Lower lobe of right lung (tissue), 2 donors: ENCODE measurements around the gene C1orf185. TPM values are rescaled to one million over a fixed set of nuclear protein-coding genes. Genes with fewer than 3 reads are reported as not detected.
A peak's percentile ranks its signal among the peaks of the same experiment; 100 is the strongest.
"Not testable (repeated sequence)": the region's sequence is repeated elsewhere in the genome, so short reads cannot be mapped to it uniquely, and the experiment has no call there.

ENCODE experiments used
- ATAC-seq, 2 donors: fragments of 200-7000 bp; cut with Tn5 transposase; one replicate each; pipeline ENCODE4 v1.9.1; 2020 to 2022; ENCODE audit warnings: mild to moderate bottlenecking in 2 of 2, moderate library complexity in 2 of 2
- DNase-seq: peaks from one replicate; pipeline ENCODE4 v3.0.0-alpha.2; 2020
- H3K27ac ChIP-seq: fragments of 200-600 bp; one replicate; pipeline ENCODE4 v1.8.0; 2022
- H3K27me3 ChIP-seq: fragments of 200-600 bp; one replicate; pipeline ENCODE4 v1.8.0; 2022; ENCODE audit warnings: low read depth
- H3K36me3 ChIP-seq: fragments of 200-600 bp; one replicate; pipeline ENCODE4 v1.8.0; 2022; ENCODE audit warnings: mild to moderate bottlenecking
- H3K4me1 ChIP-seq: fragments of 200-600 bp; one replicate; pipeline ENCODE4 v1.8.0; 2022
- H3K4me3 ChIP-seq: fragments of 200-600 bp; one replicate; pipeline ENCODE4 v1.8.0; 2022; ENCODE audit warnings: mild to moderate bottlenecking
- H3K9me3 ChIP-seq: fragments of 200-600 bp; one replicate; pipeline ENCODE4 v1.8.0; 2022
- intact Hi-C: fragments of 100-400 bp; cut with DNase I; formaldehyde crosslinking; loops from one replicate; pipeline ENCODE4 v1.11.0; 2022
- total RNA-seq: library from RNA; stranded (reverse); fragmentation: NEBNext Ultra II Directional; extraction: Animal tissue kit (Norgen Biotek cat#: 25700); gene quantifications from one replicate; pipeline ENCODE4 v1.2.1, GENCODE V29; 2021
- TF ChIP-seq, protein P1 (sequence below): fragments of 200-600 bp; IDR thresholded peaks from one replicate; pipeline ENCODE4 v1.8.0; 2022; ENCODE audit warnings: antibody characterized with exemption, mild to moderate bottlenecking
- donor health status: DM: no; HTN: yes; CAD: no; lungs with severe emphysema.

C1orf185 gene
- total RNA-seq, 1 donor from 2014 or later = not detected

DNA sequence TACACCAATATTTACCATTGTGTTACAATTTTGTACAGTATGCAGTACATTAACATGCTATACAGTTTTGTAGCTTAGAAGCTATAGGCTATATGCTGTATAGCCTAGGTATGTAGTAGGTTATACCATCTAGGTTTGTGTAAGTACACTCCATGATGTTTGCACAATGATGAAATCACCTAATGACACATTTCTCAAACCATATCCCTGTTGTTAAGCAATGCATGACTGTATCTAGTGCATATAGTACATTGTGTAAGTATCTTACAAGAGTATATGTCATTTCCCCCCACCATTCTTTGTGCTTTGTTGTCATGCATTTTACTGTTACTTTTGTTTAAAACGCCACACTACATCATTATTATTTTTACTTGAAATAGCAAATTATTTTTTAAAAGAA, 68.3 kb downstream of the C1orf185 start:
- intact Hi-C loops = no loop called here
- Histone ChIP-seq H3K27me3 (no peaks in the 10 kb centered on the region), H3K9me3 (no peaks in the 10 kb centered on the region), H3K36me3 (no peaks in the 10 kb centered on the region), H3K4me3 (no peak overlapping the region), H3K27ac (no peak overlapping the region), H3K4me1 (peaks cover 5% of the 10 kb centered on the region)
- TF ChIP-seq, protein P1, sequence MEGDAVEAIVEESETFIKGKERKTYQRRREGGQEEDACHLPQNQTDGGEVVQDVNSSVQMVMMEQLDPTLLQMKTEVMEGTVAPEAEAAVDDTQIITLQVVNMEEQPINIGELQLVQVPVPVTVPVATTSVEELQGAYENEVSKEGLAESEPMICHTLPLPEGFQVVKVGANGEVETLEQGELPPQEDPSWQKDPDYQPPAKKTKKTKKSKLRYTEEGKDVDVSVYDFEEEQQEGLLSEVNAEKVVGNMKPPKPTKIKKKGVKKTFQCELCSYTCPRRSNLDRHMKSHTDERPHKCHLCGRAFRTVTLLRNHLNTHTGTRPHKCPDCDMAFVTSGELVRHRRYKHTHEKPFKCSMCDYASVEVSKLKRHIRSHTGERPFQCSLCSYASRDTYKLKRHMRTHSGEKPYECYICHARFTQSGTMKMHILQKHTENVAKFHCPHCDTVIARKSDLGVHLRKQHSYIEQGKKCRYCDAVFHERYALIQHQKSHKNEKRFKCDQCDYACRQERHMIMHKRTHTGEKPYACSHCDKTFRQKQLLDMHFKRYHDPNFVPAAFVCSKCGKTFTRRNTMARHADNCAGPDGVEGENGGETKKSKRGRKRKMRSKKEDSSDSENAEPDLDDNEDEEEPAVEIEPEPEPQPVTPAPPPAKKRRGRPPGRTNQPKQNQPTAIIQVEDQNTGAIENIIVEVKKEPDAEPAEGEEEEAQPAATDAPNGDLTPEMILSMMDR = no peak
- DNase-seq (no peak), ATAC-seq (peak in 1 of 2 donors; percentile 32)

DNA sequence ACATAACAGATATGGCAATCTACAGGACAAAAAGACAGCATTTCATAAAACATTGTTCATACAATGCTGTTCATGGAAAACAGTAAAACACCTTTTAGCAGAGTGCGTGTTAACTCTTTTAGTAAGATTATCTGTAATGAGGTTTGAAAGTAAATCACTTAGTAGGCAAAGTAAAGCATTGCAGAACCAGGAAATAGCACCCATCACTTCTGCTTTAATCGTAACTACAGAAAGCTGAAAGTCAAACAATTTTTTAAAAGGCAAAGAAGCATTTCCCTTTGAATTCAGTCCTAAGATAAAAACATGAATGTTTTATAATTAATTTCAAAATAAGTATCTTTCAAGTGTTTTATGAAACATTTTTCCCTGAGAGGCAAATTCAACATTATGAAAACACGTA, 70.8 kb downstream of the C1orf185 start:
- no peaks in the 10 kb centered on the region for H3K36me3 ChIP-seq
- no peak overlapping the region for H3K4me3 ChIP-seq
- TF ChIP-seq, protein P1 = no peak
- intact Hi-C loops = no loop called here
- H3K4me1 ChIP-seq = peaks cover 5% of the 10 kb centered on the region
- DNase-seq (no peak), ATAC-seq (no peak)
- H3K27ac ChIP-seq = no peak overlapping the region
- no peaks in the 10 kb centered on the region for H3K27me3 ChIP-seq
- no peaks in the 10 kb centered on the region for H3K9me3 ChIP-seq

DNA sequence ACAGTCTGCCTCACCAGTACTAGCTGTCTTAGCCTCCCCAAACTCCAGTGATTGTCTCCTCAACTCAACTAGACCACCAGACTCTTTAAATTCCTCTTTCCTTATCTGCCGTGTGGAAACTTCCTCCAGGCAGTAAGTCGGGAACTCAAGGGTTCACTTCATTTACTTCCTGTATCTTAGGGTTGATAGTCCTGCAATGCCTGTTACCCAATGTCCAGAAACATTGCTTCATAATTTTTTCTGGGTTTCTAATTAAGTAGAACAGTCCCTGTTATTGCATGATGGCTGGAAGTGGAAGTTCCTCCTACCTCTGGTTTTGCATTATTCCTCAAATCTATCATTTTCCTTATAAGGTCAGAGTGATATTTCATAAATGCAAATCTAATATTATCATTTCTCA, 73.2 kb downstream of the C1orf185 start:
- H3K4me3 ChIP-seq = no peak overlapping the region
- intact Hi-C loops = no loop called here
- H3K36me3 ChIP-seq = no peaks in the 10 kb centered on the region
- no peaks in the 10 kb centered on the region for H3K9me3 ChIP-seq
- TF ChIP-seq, protein P1 = no peak
- no peak for DNase-seq
- H3K27ac ChIP-seq = no peak overlapping the region
- H3K4me1 ChIP-seq = no peaks in the 10 kb centered on the region
- peak; percentile 76 to 77 for ATAC-seq
- H3K27me3 ChIP-seq = no peaks in the 10 kb centered on the region

DNA sequence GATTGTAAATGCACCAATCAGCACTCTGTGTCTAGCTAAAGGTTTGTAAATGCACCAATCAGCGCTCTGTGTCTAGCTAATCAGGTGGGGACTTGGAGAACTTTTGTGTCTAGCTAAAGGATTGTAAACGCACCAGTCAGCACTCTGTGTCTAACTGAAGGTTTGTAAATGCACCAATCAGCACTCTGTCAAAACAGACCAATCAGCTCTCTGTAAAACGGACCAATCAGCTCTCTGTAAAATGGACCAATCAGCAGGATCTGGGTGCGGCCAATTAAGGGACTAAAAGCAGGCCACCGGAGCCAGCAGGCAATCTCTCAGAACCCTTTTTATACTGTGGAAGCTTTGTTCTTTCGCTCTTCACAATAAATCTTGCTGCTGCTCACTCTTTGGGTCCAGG, 76.0 kb downstream of the C1orf185 start:
- intact Hi-C loops, H3K9me3 ChIP-seq, ATAC-seq, H3K36me3 ChIP-seq, H3K4me3 ChIP-seq, H3K27ac ChIP-seq, H3K4me1 ChIP-seq, DNase-seq, H3K27me3 ChIP-seq: not testable (repeated sequence)

DNA sequence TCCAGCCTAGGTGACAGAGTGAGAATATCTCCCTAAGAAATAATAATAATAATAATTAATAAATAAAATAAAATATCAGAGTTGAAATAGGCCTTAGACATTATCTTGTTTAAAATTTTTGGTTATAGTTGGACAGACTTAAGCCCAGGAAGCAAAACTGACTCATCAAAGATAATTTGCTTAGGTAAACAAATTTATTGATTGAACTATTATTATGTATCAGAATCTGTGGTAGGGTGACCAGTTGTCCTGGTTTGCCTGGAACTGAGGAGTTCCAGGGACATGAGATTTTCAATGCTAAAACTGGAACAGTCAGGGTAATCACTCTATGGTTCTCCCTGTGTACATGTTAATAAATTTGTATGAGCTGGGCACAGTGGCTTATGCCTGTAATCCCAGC, 86.2 kb downstream of the C1orf185 start:
- intact Hi-C loops = no loop called here
- no peak for ATAC-seq
- no peaks in the 10 kb centered on the region for H3K9me3 ChIP-seq

DNA sequence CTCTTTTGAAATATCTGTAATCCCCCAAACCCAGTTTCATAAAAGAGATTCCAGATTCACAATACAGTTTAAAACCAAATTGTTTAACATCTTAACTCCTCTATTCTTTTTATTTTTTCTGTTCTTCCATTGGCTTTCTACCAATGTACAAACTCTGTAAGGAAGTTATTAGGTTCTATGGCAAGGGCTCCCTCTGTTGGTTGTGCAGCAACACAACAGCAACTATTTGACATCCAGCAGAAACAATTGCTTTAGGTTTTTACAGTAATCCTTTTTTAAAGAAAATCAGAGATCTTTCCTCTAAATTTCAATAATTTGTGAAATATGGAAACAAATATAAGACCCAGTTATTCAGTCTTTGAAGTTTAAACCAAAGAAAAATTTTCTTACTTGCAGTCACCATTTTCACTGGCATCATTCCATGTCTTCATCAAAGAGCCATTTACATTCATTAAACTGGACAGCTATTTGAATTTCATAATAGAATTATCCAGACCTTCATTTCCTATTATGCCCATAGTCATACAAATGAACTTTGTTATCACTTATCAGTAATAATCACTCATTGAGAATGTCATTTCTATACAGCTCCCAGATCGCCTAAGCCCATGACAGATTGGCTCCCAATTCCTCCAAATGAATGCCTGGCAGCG, 87.5 kb downstream of the C1orf185 start:
- TF ChIP-seq, protein P1 = peak; percentile 91
- peak; percentile 69 to 72 for ATAC-seq
- H3K9me3 ChIP-seq = no peaks in the 10 kb centered on the region
- H3K4me3 ChIP-seq = no peak overlapping the region
- no peaks in the 10 kb centered on the region for H3K4me1 ChIP-seq
- no peak overlapping the region for H3K27ac ChIP-seq
- no peak for DNase-seq
- H3K36me3 ChIP-seq = no peaks in the 10 kb centered on the region
- intact Hi-C loops = loop anchor here (5.0 kb wide), 1 partner anchor 412 kb away; no protein-coding TSS in a partner anchor
- H3K27me3 ChIP-seq = no peaks in the 10 kb centered on the region

More for the DNA sequence above, 86.2 kb downstream of the C1orf185 start:
- H3K27me3 ChIP-seq = no peaks in the 10 kb centered on the region
- no peak for DNase-seq
- H3K27ac ChIP-seq = no peak overlapping the region
- no peaks in the 10 kb centered on the region for H3K36me3 ChIP-seq
- no peak overlapping the region for H3K4me3 ChIP-seq
- TF ChIP-seq, protein P1 = no peak
- no peaks in the 10 kb centered on the region for H3K4me1 ChIP-seq
